Mucosa of gallbladder (tissue), 1 donor: ENCODE measurements around the gene AIDA. TPM values are rescaled to one million over a fixed set of nuclear protein-coding genes. Genes with fewer than 3 reads are reported as not detected.
A peak's percentile ranks its signal among the peaks of the same experiment; 100 is the strongest.

Experiments used
- DNase-seq: peaks from one replicate; pipeline ENCODE4 v3.0.0-alpha.2; 2020; ENCODE audit warnings: low spot score
- total RNA-seq: library from RNA; stranded (reverse); gene quantifications from one replicate; pipeline ENCODE4 v1.2.1, GENCODE V29; 2021
- donor health status: DM: no; HTN: no; CAD: no.

AIDA gene
- total RNA-seq, 1 donor from 2014 or later, result 76.9 TPM

DNA sequence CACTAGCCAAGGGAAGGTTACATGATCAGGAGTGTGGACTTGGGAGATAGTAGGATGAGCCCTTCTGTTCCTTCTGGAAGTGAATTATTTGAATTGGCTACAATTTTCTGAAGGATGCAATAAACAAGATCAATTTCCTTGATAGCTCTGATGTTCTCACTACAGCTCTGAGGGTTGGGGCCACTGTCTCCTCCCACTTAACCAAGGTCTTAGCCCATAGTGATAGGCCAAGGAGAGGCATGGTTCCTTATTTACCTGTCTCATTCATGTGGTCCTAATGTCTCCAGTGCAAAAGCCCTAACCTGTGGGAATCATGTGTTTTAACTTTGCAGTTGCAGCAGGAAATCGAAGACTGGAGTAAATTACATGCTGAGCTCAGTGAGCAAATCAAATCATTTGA, 59.6 kb downstream of the AIDA start:
- DNase-seq, result no peak

DNA sequence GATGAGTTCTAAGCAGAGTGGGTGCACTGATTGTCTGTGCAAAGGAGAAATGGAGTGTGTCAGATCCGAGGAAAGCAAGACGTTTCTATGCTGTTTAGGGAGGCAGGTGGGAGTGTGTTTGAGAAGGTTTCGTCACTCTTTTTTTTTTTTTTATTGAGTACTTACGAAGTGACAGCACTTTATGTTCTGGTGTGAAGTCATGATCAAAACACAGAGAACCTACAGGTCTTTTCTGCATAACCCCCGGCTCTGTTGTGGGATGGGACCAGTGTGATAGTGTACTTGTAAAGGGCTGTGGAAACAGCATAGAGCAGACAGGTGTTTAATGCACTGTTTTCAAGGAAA, 67.7 kb downstream of the AIDA start:
- DNase-seq, result no peak

DNA sequence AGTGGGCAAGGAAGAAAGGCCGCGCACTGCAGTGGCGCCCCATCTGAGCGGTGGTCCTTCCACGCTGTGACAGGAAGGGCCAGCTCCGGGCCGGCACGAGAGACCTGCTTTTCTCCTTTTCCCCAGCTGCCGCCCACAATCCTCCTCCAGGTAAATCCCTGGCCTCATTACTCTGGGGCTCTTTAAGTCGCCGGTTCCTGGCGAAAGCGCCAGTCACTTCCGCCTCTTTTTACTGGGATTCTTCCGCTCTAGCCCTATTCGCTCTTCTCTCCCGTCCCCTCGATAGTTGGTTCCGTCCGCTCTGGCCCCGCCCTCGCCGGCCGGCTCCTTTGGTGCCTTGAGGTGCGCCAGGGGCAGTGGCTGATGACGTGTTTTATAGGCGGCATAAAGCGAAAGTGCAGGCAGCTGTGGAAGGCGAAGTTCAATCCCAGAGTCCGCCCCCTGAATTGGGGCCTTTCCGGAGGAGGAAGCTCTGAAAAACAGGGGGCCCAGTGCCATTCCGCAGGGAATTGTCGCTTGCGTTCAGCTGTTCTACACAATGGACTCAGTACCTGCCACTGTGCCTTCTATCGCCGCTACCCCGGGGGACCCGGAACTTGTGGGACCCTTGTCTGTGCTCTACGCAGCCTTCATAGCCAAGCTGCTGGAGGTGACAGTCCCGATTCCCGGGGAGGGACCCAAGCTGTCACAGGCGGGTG, 68.2 kb downstream of the AIDA start:
- peak; percentile 98 for DNase-seq

DNA sequence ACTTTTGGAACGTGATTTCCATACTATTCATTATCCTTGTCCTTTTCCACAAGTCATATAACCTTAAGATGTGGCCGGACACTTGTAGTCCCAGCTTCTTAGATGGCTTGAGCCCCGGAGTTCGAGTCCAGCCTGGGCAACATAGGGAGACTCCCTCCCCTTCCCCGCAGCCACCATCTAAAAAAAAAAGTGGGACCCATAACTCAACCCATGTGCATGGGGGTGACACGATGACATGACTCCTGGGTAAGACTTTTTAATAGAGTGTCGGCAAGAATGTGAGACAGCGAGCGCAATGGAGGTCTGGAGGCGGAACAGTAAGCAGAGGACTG, 68.7 kb downstream of the AIDA start:
- no peak for DNase-seq

DNA sequence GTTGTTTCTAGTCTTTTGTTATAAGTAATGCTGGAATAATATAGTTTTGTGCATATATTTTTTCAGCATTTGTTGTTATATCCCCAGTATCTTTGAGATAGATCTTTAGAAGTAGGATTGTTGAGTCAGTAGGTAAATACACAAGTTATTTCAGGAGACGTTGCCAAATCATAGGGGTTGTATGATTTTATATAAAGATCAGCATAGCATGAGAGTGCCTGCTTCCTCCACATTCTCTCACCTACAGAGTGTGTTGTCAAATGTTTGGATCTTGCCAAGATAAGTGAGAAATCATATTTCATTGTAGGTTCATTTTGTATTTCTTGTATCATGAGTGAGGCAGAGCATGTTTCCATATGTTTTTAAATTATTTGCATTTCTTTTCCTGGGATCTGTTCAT, 69.8 kb downstream of the AIDA start:
- no peak for DNase-seq

DNA sequence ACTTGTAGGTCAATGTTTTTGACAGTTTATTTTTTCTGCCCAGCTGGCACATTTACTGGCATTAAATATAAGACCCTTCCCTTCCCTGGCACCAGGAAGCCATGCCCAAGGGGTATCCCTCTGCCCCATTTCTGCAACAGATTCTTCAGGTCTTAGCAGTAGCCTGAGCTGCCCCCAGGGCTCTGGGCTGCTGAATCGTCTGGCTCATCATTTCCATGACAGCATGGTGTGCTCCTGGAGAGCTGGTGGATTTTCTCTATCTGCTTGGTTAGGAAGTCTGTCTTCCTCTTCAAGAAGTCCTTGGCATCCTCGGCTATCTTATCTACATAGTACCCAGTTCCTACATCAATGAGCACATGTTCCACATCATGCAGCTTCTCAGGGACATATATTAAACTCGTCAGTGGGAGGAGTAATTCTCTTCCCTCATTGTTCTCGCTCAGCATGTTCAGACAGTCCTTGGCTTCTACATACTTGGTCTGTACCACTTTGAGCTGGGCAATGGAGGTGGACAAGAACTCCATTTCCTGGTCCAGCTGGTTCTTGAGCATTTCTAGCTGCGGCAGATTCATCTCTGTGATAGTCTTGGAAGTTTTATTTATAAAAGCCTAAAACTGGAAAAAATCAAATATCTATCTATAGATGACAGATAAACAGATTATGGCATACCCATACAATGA, 70.9 kb downstream of the AIDA start:
- DNase-seq, result no peak

DNA sequence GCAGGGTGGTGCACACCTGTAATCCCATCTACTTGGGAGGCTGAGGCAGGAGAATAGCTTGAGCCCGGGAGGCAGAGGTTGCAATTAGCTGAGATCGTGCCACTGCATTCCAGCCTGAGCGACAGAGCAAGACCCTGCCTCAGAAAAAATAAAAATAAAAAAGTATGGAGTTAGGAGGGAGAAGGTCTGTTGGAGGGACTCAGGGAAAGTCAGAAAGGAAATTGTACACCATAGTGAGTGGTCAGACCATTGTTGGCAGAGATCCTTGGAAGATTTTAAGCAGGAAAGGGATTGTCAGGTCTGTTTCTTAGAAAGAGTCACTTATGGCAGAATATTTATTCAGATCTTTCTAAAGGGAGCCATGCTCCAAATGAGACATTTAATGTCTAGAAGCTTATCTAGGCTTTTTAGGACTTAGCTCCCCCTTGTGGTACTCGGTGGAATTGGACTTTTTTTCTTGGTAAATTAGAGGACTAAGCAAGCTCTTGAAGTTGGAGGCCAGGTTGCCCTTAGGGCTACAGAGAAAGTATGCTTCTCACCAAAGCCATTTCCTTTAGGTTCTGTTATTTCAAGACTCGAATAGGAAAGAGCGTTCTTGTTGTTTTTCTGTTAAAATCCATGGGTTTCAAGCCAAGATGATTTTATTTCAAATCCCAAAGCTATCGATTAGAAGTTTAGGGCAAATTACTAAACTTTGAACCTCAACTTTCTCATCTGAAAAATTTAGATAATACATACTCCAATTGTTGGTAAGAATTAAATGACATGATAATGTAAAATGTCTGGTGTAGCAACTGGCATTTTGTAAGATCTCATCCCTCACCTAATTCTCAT, 77.9 kb downstream of the AIDA start:
- DNase-seq, result peak; percentile 89

DNA sequence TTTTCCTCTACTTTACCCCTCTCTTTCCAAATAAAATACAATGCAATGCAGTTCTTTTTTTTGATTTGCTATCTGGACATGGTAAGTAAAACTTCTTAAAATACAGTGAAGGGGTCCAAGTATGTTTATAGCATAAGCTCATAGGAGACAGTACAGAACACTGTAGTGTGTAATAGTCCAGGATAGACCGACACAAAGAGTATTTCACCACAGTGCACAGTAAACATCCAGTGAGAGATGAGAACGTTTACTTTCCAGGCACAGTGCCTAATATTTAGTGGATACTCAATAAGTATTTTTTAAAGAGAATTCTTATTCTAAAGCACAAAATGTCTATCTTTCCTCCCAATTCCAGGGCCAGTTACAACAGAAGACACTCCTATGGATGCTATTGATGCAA, 79.5 kb downstream of the AIDA start:
- no peak for DNase-seq

DNA sequence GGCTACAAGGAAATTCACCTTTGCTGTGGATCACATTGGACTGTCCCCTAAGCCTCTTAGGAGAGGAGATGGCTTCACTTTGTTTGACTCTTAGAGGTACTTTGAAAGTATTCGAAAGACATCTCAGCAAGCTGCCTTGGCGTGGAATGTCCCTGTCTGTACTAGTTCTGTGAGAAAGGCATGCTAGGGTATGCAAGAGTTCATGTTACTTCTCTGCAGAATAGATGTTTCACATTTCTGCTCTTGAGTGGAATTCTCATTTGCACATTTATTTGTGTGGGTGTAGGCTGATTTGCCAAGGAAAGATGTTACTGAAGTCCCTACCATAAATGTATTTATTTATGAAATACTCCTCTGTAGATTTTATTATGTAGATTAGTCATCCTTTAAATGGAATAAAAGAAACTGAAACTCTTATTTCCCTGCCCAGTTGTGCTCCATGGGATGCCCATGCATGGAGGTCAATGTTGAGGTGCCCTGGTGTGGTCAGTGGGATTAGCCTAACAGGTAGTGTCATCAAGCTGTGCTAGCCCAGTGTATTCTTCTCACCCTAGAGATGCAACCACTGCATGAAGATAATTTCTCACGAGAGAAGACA, 80.6 kb downstream of the AIDA start:
- no peak for DNase-seq

DNA sequence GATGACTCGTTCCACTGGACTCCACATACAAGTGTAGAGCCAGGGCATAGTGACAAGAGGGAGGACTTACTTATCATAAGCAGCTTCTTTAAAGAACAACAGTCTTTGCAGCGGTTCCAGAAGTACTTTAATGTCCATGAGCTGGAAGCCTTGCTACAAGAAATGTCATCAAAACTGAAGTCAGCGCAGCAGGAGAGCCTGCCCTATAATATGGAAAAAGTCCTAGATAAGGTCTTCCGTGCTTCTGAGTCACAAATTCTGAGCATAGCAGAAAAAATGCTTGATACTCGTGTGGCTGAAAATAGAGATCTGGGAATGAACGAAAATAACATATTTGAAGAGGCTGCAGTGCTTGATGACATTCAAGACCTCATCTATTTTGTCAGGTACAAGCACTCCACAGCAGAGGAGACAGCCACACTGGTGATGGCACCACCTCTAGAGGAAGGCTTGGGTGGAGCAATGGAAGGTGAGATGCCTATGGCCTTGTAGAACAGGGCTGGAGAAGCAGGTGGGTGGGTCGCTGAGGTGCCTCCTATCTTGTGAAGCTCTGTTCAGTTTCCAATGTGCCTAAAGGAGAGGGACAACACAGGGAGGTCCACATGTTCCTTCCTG, 82.3 kb downstream of the AIDA start:
- no peak for DNase-seq

DNA sequence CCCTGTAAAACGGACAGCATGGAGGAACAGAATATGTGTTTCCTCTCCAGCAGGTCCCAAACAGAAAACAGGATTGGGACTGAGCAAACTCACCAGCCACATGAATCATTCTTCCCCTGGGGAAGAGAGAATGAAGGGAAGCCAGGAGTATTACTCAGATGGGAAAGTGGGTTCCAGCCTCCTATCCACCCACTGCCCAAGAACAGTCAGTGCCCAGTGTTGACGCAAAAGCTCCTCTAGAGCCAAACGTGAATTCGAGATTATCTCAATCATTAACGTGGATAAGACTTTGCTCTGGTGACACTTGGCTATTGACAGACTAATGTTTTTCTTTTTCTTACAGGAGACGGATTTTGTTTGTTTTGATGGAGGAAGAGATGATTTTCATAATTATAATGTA, 85.1 kb downstream of the AIDA start:
- no peak for DNase-seq

DNA sequence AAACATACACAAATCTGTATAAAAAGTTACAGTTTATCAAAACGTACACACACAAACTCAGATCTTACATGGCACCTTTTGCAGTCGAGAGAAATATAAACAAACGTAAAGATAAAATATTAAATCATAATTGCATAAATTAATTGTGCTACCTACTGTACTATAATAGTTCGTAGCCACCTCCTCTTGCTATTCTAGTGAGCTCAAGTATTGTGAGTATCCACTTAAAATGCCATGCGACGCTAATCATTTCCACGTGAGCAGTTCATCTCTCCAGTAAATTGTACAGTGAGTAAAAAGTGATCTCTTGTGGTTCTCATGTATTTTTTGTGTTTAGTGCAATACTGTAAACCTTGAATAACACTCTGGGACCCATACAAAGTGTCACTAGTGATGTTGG, 88.1 kb downstream of the AIDA start:
- no peak for DNase-seq

DNA sequence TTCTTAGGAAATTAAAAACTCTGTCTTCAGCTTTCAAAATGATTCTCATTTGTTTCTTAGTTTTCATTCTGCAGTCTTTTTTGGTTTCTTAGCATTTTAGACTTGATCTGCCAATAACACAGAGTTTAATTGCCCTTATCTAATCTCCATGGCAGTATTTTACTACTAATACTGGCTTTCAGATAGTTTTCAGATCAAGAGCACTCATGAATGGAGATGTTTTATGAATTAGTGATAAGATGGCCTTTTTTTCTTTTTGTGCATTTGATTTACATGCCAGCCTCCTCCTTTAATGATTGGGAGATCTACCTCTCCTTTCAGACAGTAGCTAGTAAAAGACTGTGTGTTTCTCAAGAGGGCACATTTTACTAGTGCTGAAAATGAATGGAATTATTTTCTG, 88.8 kb downstream of the AIDA start:
- DNase-seq, result no peak

DNA sequence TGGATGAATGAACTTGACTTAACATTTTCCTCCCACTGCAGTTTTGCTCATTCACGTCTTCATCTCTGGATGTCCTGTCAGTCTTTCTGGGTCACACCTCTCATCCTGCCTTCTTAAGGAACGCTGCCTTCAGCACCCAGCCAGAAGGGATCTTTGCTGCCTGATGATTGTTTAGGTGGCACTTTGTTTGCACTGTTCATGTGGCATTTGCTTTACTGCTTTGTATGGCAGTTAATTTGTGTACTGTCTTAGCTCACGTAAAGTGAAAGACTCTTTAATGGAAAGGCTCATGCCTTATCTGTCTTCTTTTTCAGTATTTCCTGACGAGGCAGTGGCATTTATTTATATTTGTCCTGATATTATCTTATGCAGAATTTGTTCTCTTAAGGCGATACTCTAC, 89.5 kb downstream of the AIDA start:
- DNase-seq, result no peak

DNA sequence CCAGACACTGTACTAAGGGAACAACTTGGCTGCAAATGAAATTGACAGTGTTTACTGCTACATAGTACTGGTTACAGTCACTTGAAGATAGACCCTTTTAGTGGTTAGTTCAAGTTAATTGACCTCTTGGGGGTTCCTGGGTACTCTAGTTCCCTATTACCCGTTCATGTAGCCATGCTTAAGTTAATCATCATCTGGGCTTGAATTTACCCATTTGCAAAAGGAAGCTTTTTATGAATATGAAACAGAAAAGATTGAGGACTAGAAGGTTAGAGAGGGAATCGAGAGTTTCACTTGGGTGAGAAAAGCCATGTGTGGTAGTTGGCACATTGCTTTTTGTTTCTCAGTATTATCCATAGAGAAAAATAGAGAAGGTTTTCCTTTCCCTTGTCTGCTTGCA, 91.7 kb downstream of the AIDA start:
- no peak for DNase-seq

DNA sequence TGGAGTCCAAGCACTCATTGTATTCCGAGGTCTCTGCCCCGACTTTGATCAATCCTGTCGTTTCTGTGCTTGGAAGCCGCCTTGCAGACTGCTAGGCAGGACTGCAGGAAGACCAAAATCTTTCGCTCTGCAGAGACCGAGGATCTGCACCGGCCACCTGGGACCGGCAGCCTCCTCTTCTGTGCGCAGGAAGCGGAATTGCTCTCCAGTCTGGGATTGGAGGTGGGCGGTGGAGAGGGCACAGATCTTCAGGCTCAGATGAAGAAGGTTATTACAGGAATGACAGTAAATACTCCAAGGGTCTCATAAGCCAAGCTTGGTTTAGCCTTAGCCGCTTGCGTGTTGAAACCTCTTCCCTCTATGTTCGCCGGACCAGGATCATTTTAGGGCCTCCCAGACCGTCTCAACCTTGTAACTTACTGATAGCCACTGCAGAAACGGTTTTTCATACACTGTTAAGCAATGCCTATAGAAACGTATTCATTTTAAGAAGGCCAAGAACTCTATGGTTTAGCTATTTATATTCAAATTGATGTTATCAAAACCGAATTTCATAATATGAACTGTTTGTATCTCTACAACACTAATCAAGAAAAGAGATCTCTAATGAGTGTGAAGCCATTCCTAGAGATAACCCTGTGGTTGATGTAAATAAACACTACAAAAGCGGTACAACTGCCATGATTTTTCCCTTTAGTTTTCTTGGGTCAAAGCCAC, 93.3 kb downstream of the AIDA start:
- DNase-seq, result no peak

Other genes starting within 250 kb of the AIDA start
- 2.0 TPM for gene HHIPL2, start 164.4 kb downstream of the AIDA start, total RNA-seq
- 7.5 TPM for gene TAF1A, start 122.6 kb downstream of the AIDA start, total RNA-seq
- 78.6 TPM for gene MIA3, start 94.4 kb downstream of the AIDA start, total RNA-seq
- gene BROX, start 73 bp upstream of the AIDA start, total RNA-seq, result 61.8 TPM
- 36.8 TPM for gene FAM177B, start 24.7 kb upstream of the AIDA start, total RNA-seq
- 27.4 TPM for gene DISP1, start 102.5 kb upstream of the AIDA start, total RNA-seq